ENCODE measurements around the gene KDM6A.
"Not testable (repeated sequence)": the region's sequence is repeated elsewhere in the genome, so short reads cannot be mapped to it uniquely, and the experiment has no call there.

Gene KDM6A

DNA sequence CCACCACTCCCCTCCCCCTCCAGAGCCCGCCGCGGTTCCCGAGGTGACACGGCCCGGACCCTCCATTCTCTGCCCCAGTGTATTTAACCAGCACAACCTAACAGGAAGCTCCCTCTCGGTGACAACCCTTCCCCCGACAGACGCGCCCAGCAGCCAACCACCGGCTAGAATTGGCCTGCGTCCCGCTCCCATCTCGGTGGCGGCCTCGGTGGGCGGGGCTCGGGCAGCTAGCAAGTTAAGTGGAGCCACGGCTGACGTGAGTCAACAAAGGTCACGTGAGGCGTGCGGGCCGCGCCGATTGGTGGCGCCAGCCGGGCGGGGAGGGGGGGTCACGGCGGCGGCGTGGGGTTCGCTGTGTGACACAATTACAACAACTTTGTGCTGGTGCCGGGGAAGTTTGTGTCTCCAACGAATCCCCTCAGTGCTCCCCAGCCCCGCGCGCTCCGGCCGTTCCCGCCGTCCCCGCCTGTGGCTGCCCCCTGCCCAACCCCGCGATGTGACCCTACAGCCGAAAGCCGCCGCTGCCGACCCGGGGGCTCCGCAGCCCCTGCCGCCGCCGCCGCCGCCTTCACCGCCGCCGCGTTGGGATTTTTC lies at the start of gene KDM6A:
Gene KDM6A, plus strand, starts transcription at position 368 of the 594 bp plus-strand sequence. CDS start 364 bp downstream, outside the sequence.
- DNase-seq (ENCODE audit: low read depth), result peak; percentile 78

DNA sequence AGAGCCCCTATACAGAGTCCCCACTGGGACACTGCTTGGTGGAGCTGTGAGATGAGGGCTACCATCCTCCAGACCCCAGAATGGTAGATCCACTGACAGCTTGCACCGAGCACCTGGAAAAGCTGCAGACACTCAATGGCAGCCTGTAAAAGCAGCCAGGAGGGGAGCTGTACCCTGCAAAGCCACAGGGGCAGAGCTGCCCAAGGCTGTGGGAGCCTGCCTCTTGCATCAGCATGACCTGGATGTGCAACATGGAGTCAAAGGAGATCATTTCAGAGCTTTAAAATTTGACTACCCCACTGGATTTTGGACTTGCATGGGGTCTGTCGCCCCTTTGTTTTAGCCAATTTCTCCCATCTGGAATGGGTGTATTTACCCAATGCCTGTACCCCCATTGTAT lies 49.8 kb upstream of the KDM6A start:
- DNase-seq (ENCODE audit: low read depth), result not testable (repeated sequence)

GRCh38 chrX:44828008-44828605 lies 44.9 kb upstream of the KDM6A start:
- peak; percentile 35 for DNase-seq (ENCODE audit: low read depth)

- no peak for DNase-seq (ENCODE audit: low read depth)
These were observed 43.2 kb upstream of the KDM6A start for GRCh38 chrX:44829832-44830231.

DNA sequence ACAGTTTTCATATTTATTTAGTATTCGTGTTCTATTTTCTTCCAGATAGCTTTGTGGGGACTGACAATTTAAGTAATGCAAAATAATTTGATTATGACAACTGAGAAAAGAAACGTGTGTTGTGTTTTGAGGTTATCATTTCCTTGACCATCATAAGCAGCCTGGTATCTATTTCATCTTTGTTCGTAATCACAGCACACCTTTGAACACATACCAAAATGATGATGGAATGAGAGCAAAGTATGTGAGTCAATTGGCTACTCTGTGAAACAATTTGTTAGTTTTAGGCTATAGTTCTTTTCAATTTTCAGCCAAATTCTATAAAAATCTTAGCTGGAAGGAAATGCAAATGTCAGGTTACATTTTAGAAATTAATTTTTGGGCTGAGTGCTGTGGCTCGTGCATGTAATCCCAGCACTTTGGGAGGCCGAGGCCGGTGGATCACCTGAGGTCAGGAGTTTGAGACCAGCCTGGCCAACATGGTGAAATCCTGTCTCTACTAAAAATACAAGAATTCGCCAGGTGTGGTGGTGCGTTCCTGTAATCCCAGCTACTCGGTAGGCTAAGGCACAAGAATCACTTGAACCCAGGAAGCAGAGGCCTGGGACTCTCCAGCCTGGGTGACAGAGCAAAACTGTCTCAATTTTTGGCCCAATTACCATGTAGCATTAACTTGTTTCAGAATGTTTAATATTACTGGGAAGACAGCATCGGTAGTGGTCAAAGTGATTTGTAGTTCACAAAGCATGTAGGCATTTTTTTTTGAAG lies 30.3 kb upstream of the KDM6A start:
- no peak for DNase-seq (ENCODE audit: low read depth)

GRCh38 chrX:44843318-44843702 lies 29.7 kb upstream of the KDM6A start:
- no peak for DNase-seq (ENCODE audit: low read depth)

DNA sequence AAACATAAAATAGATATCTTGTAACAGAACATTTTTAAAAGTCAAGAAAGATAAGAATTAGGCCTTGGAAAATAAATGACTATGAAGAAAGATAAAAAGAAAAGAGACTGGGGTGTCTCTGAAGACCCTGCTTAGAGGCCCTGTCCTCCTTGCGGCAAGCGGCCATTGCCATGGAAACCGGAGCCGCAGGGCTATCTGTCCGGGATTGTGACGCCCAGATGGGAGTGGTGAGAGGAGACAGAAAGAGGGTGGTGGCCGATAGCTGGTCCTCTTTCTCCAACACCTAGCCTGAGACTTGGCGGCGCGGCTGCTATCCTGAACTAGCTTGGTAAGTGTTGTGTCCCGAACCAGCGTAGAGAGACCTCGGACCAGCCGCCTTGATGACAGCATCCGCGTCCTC lies 29.2 kb upstream of the KDM6A start, which contains the start of gene DUSP21:
Gene DUSP21, plus strand, starts transcription at position 269 of the 400 bp plus-strand sequence. Its CDS starts 112 bp downstream, at position 381.
- no peak for DNase-seq (ENCODE audit: low read depth)

DNA sequence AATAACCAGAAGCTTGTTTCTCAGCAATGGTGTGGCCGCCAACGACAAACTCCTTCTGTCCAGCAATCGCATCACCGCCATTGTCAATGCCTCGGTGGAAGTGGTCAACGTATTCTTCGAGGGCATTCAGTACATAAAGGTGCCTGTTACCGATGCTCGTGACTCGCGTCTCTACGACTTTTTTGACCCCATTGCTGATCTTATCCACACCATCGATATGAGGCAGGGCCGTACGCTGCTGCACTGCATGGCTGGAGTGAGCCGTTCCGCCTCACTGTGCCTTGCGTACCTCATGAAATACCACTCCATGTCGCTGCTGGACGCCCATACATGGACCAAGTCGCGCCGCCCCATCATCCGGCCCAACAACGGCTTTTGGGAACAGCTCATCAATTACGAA lies 28.8 kb upstream of the KDM6A start:
- DNase-seq (ENCODE audit: low read depth), result no peak

- DNase-seq (ENCODE audit: low read depth), result not testable (repeated sequence)
These were observed 22.1 kb upstream of the KDM6A start for GRCh38 chrX:44850891-44851290.

DNA sequence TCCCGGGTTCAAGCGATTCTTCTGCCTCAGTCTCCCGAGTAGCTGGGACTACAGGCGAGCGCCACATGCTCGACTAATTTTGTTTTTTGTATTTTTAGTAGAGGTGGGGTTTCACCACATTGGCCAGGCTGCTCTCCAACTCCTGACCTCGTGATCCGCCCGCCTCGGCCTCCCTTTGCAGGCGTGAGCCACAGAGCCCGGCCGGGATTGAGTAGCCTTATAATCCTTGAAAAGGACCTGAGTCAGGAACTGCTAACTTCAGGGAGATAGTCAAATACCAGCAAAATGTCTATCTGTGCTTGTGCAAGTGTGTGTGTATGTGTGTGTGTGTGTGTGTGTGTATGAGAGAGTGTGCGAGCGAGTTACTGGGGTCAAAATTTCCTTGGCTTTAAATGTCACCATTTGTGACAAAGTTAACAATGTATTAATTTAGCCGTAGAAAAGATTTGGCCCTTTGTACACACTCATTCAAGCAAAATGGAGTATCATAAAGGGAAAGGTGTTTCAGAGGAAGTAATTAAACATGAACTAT lies 1.8 kb upstream of the KDM6A start:
- no peak for DNase-seq (ENCODE audit: low read depth)

GRCh38 chrX:44871931-44872820 lies 812 bp upstream of the KDM6A start:
- no peak for DNase-seq (ENCODE audit: low read depth)

GRCh38 chrX:44873415-44874276 lies 658 bp downstream of the KDM6A start:
- no peak for DNase-seq (ENCODE audit: low read depth)

DNA sequence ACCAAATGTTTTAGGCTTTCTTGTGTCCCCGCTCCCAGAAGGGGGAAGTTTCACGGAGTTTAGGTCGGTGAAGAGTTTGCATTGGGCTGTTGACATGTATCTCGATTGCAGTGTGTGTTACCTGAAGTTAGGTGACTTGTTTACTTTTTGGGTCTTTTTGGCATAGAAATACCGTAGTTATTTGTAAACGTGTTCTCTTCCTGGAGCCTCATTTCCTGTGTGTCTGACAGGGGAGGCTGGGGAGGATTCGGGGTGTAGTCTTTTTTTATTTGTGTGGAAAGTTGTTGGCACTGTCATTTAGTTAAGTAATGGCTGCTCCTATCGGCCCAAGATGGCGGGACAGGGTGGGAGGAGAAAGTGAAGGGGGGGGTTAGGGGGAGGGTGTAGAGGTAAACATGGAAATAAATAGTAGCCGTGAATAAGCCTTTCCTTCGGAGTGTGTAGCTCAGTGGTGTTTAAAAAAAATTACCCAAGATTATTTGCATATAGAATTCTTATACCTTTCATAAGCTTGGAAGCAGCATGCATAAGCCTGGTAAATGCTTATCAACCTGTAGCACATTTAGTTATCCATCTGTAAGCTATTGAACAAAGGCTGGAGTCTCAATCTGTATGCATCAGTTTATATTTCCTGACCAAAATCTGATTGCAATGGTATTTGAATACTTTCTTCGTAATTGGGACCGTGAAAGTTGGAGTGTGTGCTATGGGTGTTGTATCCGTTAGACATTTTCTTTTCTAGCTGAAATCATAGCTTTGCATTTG lies 1.6 kb downstream of the KDM6A start:
- no peak for DNase-seq (ENCODE audit: low read depth)

- no peak for DNase-seq (ENCODE audit: low read depth)
These were observed 2.1 kb downstream of the KDM6A start for GRCh38 chrX:44875185-44875489.

DNA sequence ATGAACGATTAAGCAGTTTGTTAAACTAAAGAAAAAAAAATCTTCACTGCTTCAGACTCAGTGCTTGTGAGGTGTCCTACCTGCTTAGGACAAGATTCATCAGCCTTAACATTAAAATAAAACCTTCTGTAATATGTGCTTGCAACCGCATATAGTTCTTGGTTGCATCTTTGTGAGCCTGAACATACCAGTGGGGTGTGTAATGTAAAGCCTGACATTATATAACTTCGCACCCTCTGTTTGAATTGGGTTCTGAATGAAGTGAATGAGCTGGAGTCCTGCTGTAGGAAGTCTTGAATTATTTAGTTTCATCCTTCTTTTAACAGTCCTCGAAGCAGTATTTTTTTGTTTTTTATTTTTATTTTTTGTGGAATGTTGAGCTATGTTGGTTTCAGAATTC lies 3.1 kb downstream of the KDM6A start:
- no peak for DNase-seq (ENCODE audit: low read depth)

DNA sequence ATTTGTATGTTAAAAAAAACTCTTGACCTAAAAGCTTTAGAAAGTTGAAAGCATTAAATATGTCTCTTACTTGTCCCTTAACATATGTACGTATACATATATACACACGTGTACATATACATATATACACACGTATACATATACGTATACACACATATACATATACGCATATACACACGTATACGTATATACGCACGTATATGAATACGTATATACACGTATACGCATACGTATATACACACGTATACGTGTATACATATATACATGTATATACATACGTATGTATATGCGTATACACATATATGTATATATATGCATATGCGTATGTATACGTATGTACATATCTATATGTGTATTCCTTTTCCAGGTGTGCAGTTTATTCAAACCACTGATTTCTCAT lies 3.8 kb downstream of the KDM6A start:
- DNase-seq (ENCODE audit: low read depth), result no peak

- no peak for DNase-seq (ENCODE audit: low read depth)
These were observed 5.8 kb downstream of the KDM6A start for GRCh38 chrX:44878780-44879179.

DNA sequence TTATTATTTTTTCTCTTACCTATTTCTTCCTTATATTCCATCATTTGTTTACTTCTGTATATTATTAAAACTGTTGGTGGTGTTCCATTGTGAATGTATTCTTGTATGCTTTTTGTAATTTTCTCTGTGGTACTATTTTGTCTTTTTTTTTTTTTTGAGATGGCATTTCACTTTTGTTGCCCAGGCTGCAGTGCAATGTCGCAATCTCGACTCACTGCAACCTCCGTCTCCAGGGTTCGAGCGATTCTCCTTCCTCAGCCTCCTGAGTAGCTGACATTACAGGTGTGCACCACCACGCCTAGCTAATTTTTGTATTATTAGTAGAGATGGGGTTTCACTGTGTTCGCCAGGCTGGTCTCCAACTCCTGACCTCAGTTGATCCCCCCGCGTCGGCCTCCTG lies 8.6 kb downstream of the KDM6A start:
- DNase-seq (ENCODE audit: low read depth), result no peak

GRCh38 chrX:44882635-44883034 lies 9.6 kb downstream of the KDM6A start:
- no peak for DNase-seq (ENCODE audit: low read depth)

- no peak for DNase-seq (ENCODE audit: low read depth)
These were observed 12.0 kb downstream of the KDM6A start for GRCh38 chrX:44884944-44885343.

Data from non-pigmented ciliary epithelial cell (primary cell).